Lower leg skin (tissue), 3 donors: ENCODE data around the gene ZC3H18.

Source experiments
- POLR2A ChIP-seq, 2 donors: fragments of 450-650 bp; IDR thresholded peaks; one replicate each; pipeline ENCODE4 v1.6.1; 2016 to 2017; ENCODE audit warnings: antibody characterized with exemption in 2 of 2, mild to moderate bottlenecking in 1 of 2, moderate library complexity in 1 of 2
- TF ChIP-seq, protein P1 (sequence below), 3 donors: fragments of 450-650 bp; IDR thresholded peaks; one replicate each; pipeline ENCODE4 v1.5.1; 2016; ENCODE audit warnings: antibody characterized with exemption in 3 of 3, mild to moderate bottlenecking in 3 of 3, moderate library complexity in 2 of 3

- TF ChIP-seq, protein P1, sequence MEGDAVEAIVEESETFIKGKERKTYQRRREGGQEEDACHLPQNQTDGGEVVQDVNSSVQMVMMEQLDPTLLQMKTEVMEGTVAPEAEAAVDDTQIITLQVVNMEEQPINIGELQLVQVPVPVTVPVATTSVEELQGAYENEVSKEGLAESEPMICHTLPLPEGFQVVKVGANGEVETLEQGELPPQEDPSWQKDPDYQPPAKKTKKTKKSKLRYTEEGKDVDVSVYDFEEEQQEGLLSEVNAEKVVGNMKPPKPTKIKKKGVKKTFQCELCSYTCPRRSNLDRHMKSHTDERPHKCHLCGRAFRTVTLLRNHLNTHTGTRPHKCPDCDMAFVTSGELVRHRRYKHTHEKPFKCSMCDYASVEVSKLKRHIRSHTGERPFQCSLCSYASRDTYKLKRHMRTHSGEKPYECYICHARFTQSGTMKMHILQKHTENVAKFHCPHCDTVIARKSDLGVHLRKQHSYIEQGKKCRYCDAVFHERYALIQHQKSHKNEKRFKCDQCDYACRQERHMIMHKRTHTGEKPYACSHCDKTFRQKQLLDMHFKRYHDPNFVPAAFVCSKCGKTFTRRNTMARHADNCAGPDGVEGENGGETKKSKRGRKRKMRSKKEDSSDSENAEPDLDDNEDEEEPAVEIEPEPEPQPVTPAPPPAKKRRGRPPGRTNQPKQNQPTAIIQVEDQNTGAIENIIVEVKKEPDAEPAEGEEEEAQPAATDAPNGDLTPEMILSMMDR (IDR thresholded peaks at IDR 0.05), result no peak
- TF ChIP-seq POLR2A (IDR thresholded peaks at IDR 0.05), result no peak
These were observed 80.6 kb downstream of the ZC3H18 start, which contains the start of gene CYBA for GRCh38 chr16:88650749-88651275.
